Measurements from ENCODE around the gene CD99L2. TPM values are rescaled to one million over a fixed set of nuclear protein-coding genes. Genes with fewer than 3 reads are reported as not detected.

The CD99L2 gene
- total RNA-seq, 4 donors from 2014 or later = 97.2 to 122 (median 112) TPM

DNA sequence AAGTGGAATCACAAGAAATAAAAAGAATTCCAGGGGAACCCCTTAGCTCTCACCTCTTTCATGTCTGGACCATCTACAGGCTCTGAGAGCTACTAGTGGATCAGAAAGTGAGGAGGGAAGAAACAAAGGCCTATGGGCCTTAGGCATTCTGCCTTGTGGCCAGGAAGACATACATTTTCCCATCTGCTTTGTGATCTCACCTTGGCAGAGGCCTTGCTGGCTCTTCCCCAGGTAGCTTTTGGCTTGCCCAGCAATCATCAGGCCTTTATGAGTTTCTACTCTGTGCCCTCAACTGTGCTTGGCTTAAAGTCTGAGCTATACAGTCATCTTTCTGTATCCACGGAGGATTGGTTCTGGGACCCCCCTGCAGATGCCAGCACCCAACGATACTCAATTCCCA, 28.3 kb upstream of the CD99L2 start:
- Histone ChIP-seq H3K36me3 (no peaks in the 10 kb centered on the region), H3K4me1 (no peaks in the 10 kb centered on the region), H3K27ac (no peak overlapping the region), H3K27me3 (no peaks in the 10 kb centered on the region), H3K4me3 (no peak overlapping the region), H3K9me3 (no peaks in the 10 kb centered on the region)
- no peak for DNase-seq (ENCODE audit: low spot score in 2 of 2)
- TF ChIP-seq POLR2A (IDR thresholded peaks at IDR 0.05) = no peak
- no peak for TF ChIP-seq EP300 (IDR thresholded peaks at IDR 0.05)
- TF ChIP-seq, protein P1, sequence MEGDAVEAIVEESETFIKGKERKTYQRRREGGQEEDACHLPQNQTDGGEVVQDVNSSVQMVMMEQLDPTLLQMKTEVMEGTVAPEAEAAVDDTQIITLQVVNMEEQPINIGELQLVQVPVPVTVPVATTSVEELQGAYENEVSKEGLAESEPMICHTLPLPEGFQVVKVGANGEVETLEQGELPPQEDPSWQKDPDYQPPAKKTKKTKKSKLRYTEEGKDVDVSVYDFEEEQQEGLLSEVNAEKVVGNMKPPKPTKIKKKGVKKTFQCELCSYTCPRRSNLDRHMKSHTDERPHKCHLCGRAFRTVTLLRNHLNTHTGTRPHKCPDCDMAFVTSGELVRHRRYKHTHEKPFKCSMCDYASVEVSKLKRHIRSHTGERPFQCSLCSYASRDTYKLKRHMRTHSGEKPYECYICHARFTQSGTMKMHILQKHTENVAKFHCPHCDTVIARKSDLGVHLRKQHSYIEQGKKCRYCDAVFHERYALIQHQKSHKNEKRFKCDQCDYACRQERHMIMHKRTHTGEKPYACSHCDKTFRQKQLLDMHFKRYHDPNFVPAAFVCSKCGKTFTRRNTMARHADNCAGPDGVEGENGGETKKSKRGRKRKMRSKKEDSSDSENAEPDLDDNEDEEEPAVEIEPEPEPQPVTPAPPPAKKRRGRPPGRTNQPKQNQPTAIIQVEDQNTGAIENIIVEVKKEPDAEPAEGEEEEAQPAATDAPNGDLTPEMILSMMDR (IDR thresholded peaks at IDR 0.05) = no peak
- WGBS, 2 donors = 84 to 93% methylated on average over 2 of the region's 2 CpGs

DNA sequence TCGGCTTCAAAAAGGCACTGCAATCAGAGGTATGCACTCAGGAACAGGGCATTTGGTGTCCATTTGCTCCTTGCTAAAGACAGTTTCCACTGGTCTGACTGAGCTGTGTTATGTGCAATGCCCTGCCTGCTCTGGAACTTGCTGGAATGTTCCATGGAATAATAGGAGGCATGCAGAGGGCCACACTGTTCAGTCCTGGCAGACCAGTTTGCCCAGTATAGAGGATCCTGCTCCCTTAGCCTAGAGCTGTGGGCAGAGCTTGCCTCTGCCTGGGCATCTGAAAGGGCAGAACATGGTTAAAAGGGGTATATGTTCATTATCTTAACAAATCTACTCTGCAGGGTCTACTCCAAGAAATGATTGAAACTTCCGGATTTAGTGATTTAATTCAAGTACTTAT, 27.8 kb upstream of the CD99L2 start:
- no peak overlapping the region for H3K4me3 ChIP-seq
- TF ChIP-seq POLR2A (IDR thresholded peaks at IDR 0.05) = no peak
- TF ChIP-seq, protein P1 (IDR thresholded peaks at IDR 0.05) = no peak
- TF ChIP-seq EP300 (IDR thresholded peaks at IDR 0.05) = no peak
- no peaks in the 10 kb centered on the region for H3K36me3 ChIP-seq
- no peak overlapping the region for H3K27ac ChIP-seq
- H3K27me3 ChIP-seq = no peaks in the 10 kb centered on the region
- no peak for DNase-seq (ENCODE audit: low spot score in 2 of 2)
- H3K4me1 ChIP-seq = no peaks in the 10 kb centered on the region
- H3K9me3 ChIP-seq = no peaks in the 10 kb centered on the region
- 60 to 80% methylated on average over 2 of the region's 2 CpGs for WGBS, 2 donors

DNA sequence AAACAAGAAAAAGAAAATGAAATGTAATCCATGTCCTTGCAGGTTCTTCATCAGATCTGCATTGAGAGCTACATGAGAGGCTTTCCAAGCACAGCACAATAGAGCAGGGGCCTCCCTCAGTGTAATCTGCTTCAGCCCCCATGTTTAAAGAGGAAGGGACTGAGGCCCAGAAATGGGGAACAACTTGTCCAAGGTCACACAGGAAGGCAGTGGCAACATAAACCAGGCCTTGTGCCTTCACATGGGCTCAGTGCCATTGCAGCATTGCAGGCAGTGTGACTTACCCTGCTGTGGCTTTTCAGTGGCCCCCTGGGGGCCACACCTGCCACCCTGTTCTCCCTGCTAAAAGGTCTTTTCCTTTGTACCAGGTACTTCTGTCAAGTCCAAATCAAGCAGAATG, 20.9 kb upstream of the CD99L2 start:
- no peak overlapping the region for H3K4me3 ChIP-seq
- no peak for DNase-seq (ENCODE audit: low spot score in 2 of 2)
- no peaks in the 10 kb centered on the region for H3K4me1 ChIP-seq
- H3K27ac ChIP-seq = no peak overlapping the region
- H3K36me3 ChIP-seq = no peaks in the 10 kb centered on the region
- H3K9me3 ChIP-seq = no peaks in the 10 kb centered on the region
- no peaks in the 10 kb centered on the region for H3K27me3 ChIP-seq
- TF ChIP-seq, protein P1 (IDR thresholded peaks at IDR 0.05) = no peak
- TF ChIP-seq POLR2A (IDR thresholded peaks at IDR 0.05) (no peak), EP300 (IDR thresholded peaks at IDR 0.05) (no peak)

DNA sequence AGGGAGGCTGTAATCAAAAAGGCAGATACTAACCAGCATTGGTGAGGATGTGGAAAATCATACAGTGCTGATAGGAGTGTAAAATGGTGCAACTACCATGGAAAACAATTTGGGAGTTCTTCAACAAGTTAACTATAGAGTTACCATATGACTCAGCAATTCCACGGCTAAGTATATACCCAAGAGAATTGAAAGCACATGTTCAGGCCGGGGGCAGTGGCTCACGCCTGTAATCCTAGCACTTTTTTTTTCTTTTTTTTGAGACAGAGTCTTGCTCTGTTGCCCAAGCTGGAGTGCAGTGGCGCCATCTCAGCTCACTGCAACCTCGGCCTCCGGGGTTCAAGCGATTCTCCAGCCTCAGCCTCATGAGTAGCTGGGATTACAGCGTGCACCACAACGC, 15.0 kb upstream of the CD99L2 start:
- WGBS, 2 donors = 78 to 85% methylated on average over 9 of the region's 9 CpGs
- H3K4me3 ChIP-seq = no peak overlapping the region
- H3K36me3 ChIP-seq = no peaks in the 10 kb centered on the region
- H3K4me1 ChIP-seq = no peaks in the 10 kb centered on the region
- TF ChIP-seq POLR2A (IDR thresholded peaks at IDR 0.05) (no peak), EP300 (IDR thresholded peaks at IDR 0.05) (no peak)
- no peaks in the 10 kb centered on the region for H3K27me3 ChIP-seq
- no peaks in the 10 kb centered on the region for H3K9me3 ChIP-seq
- no peak for DNase-seq (ENCODE audit: low spot score in 2 of 2)
- no peak overlapping the region for H3K27ac ChIP-seq

DNA sequence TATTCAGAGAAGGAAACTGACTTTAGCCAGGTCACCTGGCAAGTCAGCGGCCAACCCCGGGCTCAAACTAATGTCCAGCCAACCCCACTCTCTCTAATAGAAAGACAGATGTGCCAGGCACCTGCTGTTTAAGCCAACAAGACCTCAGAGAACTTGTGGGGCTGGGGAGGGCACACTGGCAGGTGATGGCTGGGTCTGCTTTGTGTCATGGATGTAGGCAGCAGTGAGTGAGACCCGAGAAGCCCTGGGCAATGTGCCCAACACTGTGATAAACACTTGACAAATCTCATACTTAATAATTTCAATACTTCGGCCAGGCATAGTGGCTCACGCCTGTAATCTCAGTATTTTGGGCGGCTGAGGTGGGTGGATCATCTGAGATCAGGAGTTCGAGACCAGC, 9.0 kb upstream of the CD99L2 start:
- Histone ChIP-seq H3K9me3 (no peaks in the 10 kb centered on the region), H3K27me3 (no peaks in the 10 kb centered on the region), H3K4me3 (no peak overlapping the region), H3K36me3 (no peaks in the 10 kb centered on the region), H3K4me1 (no peaks in the 10 kb centered on the region), H3K27ac (no peak overlapping the region)
- 83 to 84% methylated on average over 6 to 7 of the region's 7 CpGs for WGBS, 2 donors
- TF ChIP-seq, protein P1 (IDR thresholded peaks at IDR 0.05) = no peak
- no peak for TF ChIP-seq EP300 (IDR thresholded peaks at IDR 0.05)
- no peak for TF ChIP-seq POLR2A (IDR thresholded peaks at IDR 0.05)
- no peak for DNase-seq (ENCODE audit: low spot score in 2 of 2)

DNA sequence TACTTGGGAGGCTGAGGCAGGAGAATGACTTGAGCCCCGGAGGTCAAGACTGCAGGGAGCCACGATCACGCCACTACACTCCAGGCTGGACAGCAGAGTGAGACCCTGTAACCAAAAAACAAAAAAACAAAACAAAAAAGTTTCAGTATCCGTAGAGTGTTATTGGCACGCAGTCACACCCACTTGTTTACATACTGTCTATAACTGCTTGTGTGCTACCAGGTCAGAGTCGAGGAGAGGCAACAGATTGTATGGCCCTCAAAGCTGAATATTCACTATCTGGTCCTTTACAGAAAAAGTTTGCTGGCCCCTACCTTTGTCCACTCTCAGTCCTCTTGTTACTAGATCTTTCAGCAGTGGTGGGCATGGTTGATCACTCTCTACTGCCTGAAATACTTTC, 8.2 kb upstream of the CD99L2 start:
- no peaks in the 10 kb centered on the region for H3K4me1 ChIP-seq
- H3K27ac ChIP-seq = no peak overlapping the region
- H3K9me3 ChIP-seq = no peaks in the 10 kb centered on the region
- 78 to 79% methylated on average over 6 of the region's 6 CpGs for WGBS, 2 donors
- TF ChIP-seq POLR2A (IDR thresholded peaks at IDR 0.05) (no peak), EP300 (IDR thresholded peaks at IDR 0.05) (no peak)
- TF ChIP-seq, protein P1 (IDR thresholded peaks at IDR 0.05) = no peak
- no peaks in the 10 kb centered on the region for H3K36me3 ChIP-seq
- H3K27me3 ChIP-seq = no peaks in the 10 kb centered on the region
- no peak for DNase-seq (ENCODE audit: low spot score in 2 of 2)
- no peak overlapping the region for H3K4me3 ChIP-seq

Measured in tibial nerve (tissue), 4 donors.